Activated naive CD4-positive, alpha-beta T cell treated with Interleukin-2 at 50 U/mL for 16 hours (primary cell): Measurements from ENCODE around the gene PLEKHM2.
A peak's percentile ranks its signal among the peaks of the same experiment; 100 is the strongest.

ENCODE experiments used
- DNase-seq: peaks from one replicate; pipeline ENCODE4 v3.0.0-alpha.2; 2020

Gene PLEKHM2

GRCh38 chr1:15727866-15728534 lies 43.9 kb downstream of the PLEKHM2 start:
- DNase-seq, result no peak

- DNase-seq, result no peak
Measured at GRCh38 chr1:15728937-15729657, 45.0 kb downstream of the PLEKHM2 start.

GRCh38 chr1:15730423-15730822 lies 46.3 kb downstream of the PLEKHM2 start:
- no peak for DNase-seq

GRCh38 chr1:15730936-15731335 lies 46.8 kb downstream of the PLEKHM2 start:
- DNase-seq, result no peak

GRCh38 chr1:15731735-15732685 lies 47.9 kb downstream of the PLEKHM2 start:
- DNase-seq, result no peak

- no peak for DNase-seq
Measured at GRCh38 chr1:15732686-15733081, 48.6 kb downstream of the PLEKHM2 start.

- DNase-seq, result no peak
Measured at GRCh38 chr1:15733218-15733725, 49.2 kb downstream of the PLEKHM2 start.

GRCh38 chr1:15733726-15734226 lies 49.7 kb downstream of the PLEKHM2 start:
- DNase-seq, result no peak

- DNase-seq, result no peak
Measured at GRCh38 chr1:15734296-15734695, 50.2 kb downstream of the PLEKHM2 start.

GRCh38 chr1:15734901-15735300 lies 50.8 kb downstream of the PLEKHM2 start:
- DNase-seq, result no peak

- DNase-seq, result no peak
Measured at GRCh38 chr1:15735304-15736037, 51.4 kb downstream of the PLEKHM2 start.

- DNase-seq, result no peak
Measured at GRCh38 chr1:15736038-15736891, 52.1 kb downstream of the PLEKHM2 start, which contains the start of gene SLC25A34. Gene SLC25A34 (plus strand): TSS chr1:15736258. CDS start chr1:15736486, 228 bp downstream.

GRCh38 chr1:15736892-15737261 lies 52.8 kb downstream of the PLEKHM2 start:
- DNase-seq, result no peak

- DNase-seq, result no peak
Measured at GRCh38 chr1:15737324-15738319, 53.5 kb downstream of the PLEKHM2 start.

GRCh38 chr1:15738416-15739113 lies 54.4 kb downstream of the PLEKHM2 start:
- no peak for DNase-seq

GRCh38 chr1:15739259-15739658 lies 55.1 kb downstream of the PLEKHM2 start:
- no peak for DNase-seq

- no peak for DNase-seq
Measured at GRCh38 chr1:15739745-15740144, 55.6 kb downstream of the PLEKHM2 start.

GRCh38 chr1:15740924-15741850 lies 57.1 kb downstream of the PLEKHM2 start:
- peak; percentile 64 for DNase-seq
